Kidney epithelial cell (primary cell): ENCODE results near the gene ZNF316. TPM values are rescaled to one million over a fixed set of nuclear protein-coding genes. Genes with fewer than 3 reads are reported as not detected.

Experiments
- DNase-seq: peaks from one replicate; pipeline ENCODE4 v3.0.0-alpha.2; 2010; ENCODE audit warnings: low read depth
- H3K27me3 ChIP-seq: 2 replicates; pipeline ENCODE4 v1.6.0; 2011; ENCODE audit warnings: low read length; ENCODE audit not compliant: control insufficient read depth, insufficient read depth
- H3K36me3 ChIP-seq: 2 replicates; pipeline ENCODE4 v1.5.1; 2011; ENCODE audit warnings: low read length; ENCODE audit not compliant: control insufficient read depth, insufficient read depth
- H3K4me3 ChIP-seq: 2 replicates; pipeline ENCODE4 v1.5.1; 2011; ENCODE audit warnings: low read depth, mild to moderate bottlenecking, control low read depth, low read length
- CTCF ChIP-seq: IDR thresholded peaks from 2 replicates; pipeline ENCODE4 v1.5.1; 2011; ENCODE audit warnings: mild to moderate bottlenecking, moderate library complexity, low read length, control low read depth, inconsistent platforms; ENCODE audit not compliant: insufficient read depth, poor library complexity, severe bottlenecking
- total RNA-seq: library from RNA; depleted of rRNA; stranded (reverse); fragments of >200 nt; gene quantifications from 2 replicates; pipeline ENCODE4 v1.2.3, GENCODE V29; 2015

The ZNF316 gene
- total RNA-seq, 1 donor from 2014 or later = 26.2 TPM

- Histone ChIP-seq H3K4me3 (no peak overlapping the region), H3K27me3 (no peaks in the 10 kb centered on the region), H3K36me3 (peaks cover 4% of the 10 kb centered on the region)
- no peak for DNase-seq
- TF ChIP-seq CTCF = no peak
These were observed 13.0 kb downstream of the ZNF316 start for GRCh38 chr7:6650086-6650485.

- Histone ChIP-seq H3K27me3 (no peaks in the 10 kb centered on the region), H3K4me3 (no peak overlapping the region), H3K36me3 (peaks cover 5% of the 10 kb centered on the region)
- DNase-seq = no peak
- no peak for TF ChIP-seq CTCF
These were observed 13.4 kb downstream of the ZNF316 start for GRCh38 chr7:6650521-6651011.

GRCh38 chr7:6651851-6652445 lies 14.8 kb downstream of the ZNF316 start:
- TF ChIP-seq CTCF = no peak
- H3K36me3 ChIP-seq = peaks cover 4% of the 10 kb centered on the region
- DNase-seq = no peak
- no peak overlapping the region for H3K4me3 ChIP-seq
- no peaks in the 10 kb centered on the region for H3K27me3 ChIP-seq

- H3K4me3 ChIP-seq = no peak overlapping the region
- TF ChIP-seq CTCF = no peak
- peaks cover 4% of the 10 kb centered on the region for H3K36me3 ChIP-seq
- DNase-seq = no peak
- no peaks in the 10 kb centered on the region for H3K27me3 ChIP-seq
These were observed 15.4 kb downstream of the ZNF316 start for GRCh38 chr7:6652446-6653011.

- no peak for DNase-seq
- Histone ChIP-seq H3K36me3 (peaks cover 4% of the 10 kb centered on the region), H3K4me3 (no peak overlapping the region), H3K27me3 (no peaks in the 10 kb centered on the region)
- TF ChIP-seq CTCF = no peak
These were observed 16.2 kb downstream of the ZNF316 start for GRCh38 chr7:6653071-6654003.
